H9 (cell line): ENCODE results near the gene RDH13. TPM values are rescaled to one million over a fixed set of nuclear protein-coding genes. Genes with fewer than 3 reads are reported as not detected.
"Not testable (repeated sequence)": the region's sequence is repeated elsewhere in the genome, so short reads cannot be mapped to it uniquely, and the experiment has no call there.

Experiments
- DNase-seq: peaks from one replicate; pipeline ENCODE4 v3.0.0-alpha.2; 2017
- H2AFZ ChIP-seq: one replicate; pipeline ENCODE4 v1.6.1; 2013; ENCODE audit warnings: mild to moderate bottlenecking, low read length, control low read depth, moderate library complexity
- H2AK5ac ChIP-seq: 2 replicates; pipeline ENCODE4 v1.6.1; 2013; ENCODE audit warnings: low read length, control low read depth, mixed read lengths; ENCODE audit not compliant: insufficient read length
- H2BK120ac ChIP-seq: one replicate; pipeline ENCODE4 v1.6.1; 2013; ENCODE audit warnings: low read depth, mild to moderate bottlenecking, low read length, control low read depth, inconsistent platforms; ENCODE audit not compliant: poor library complexity, severe bottlenecking
- H2BK12ac ChIP-seq: 2 replicates; pipeline ENCODE4 v1.6.1; 2013; ENCODE audit warnings: low read length, control low read depth, mixed read lengths, low read depth; ENCODE audit not compliant: insufficient read length
- H2BK15ac ChIP-seq: 2 replicates; pipeline ENCODE4 v1.6.1; 2013; ENCODE audit warnings: low read depth, low read length, control low read depth
- H2BK20ac ChIP-seq: one replicate; pipeline ENCODE4 v1.6.1; 2013; ENCODE audit warnings: low read depth, mild to moderate bottlenecking, low read length, control low read depth, inconsistent platforms; ENCODE audit not compliant: poor library complexity, severe bottlenecking
- H2BK5ac ChIP-seq: 2 replicates; pipeline ENCODE4 v1.6.1; 2013; ENCODE audit warnings: low read length, control low read depth, mixed read lengths; ENCODE audit not compliant: insufficient read length
- H3K14ac ChIP-seq: 2 replicates; pipeline ENCODE4 v1.6.1; 2013; ENCODE audit warnings: low read length, control low read depth; ENCODE audit not compliant: insufficient read depth
- H3K18ac ChIP-seq: 2 replicates; pipeline ENCODE4 v1.6.1; 2013; ENCODE audit warnings: low read depth, mild to moderate bottlenecking, mixed read lengths, low read length, control low read depth; ENCODE audit not compliant: insufficient read length
- H3K23ac ChIP-seq: 2 replicates; pipeline ENCODE4 v1.6.1; 2013; ENCODE audit warnings: low read length, control low read depth, mixed read lengths, low read depth; ENCODE audit not compliant: insufficient read length
- H3K23me2 ChIP-seq: 2 replicates; pipeline ENCODE4 v1.6.1; 2013; ENCODE audit warnings: low read depth, mild to moderate bottlenecking, mixed read lengths, low read length, control low read depth; ENCODE audit not compliant: insufficient read length, poor library complexity, severe bottlenecking
- H3K27ac ChIP-seq: 2 replicates; pipeline ENCODE4 v1.5.1; 2013; ENCODE audit warnings: low read length, control low read depth, mixed read lengths, low read depth; ENCODE audit not compliant: insufficient read length
- H3K27me3 ChIP-seq: 2 replicates; pipeline ENCODE4 v1.6.1; 2013; ENCODE audit warnings: low read length, control low read depth, inconsistent platforms; ENCODE audit not compliant: insufficient read depth
- H3K4ac ChIP-seq: 2 replicates; pipeline ENCODE4 v1.6.1; 2013; ENCODE audit warnings: low read depth, mild to moderate bottlenecking, control low read depth, inconsistent platforms, low read length, moderate library complexity
- H3K4me1 ChIP-seq: 2 replicates; pipeline ENCODE4 v1.6.1; 2013; ENCODE audit warnings: low read length, control low read depth, inconsistent platforms; ENCODE audit not compliant: insufficient read depth
- H3K4me2 ChIP-seq: 2 replicates; pipeline ENCODE4 v1.6.1; 2013; ENCODE audit warnings: low read length, control low read depth, mixed read lengths; ENCODE audit not compliant: insufficient read length, insufficient read depth
- H3K56ac ChIP-seq: 2 replicates; pipeline ENCODE4 v1.6.1; 2013; ENCODE audit warnings: low read depth, mild to moderate bottlenecking, mixed read lengths, low read length, control low read depth; ENCODE audit not compliant: insufficient read length
- H3K79me1 ChIP-seq: 2 replicates; pipeline ENCODE4 v1.6.1; 2013; ENCODE audit warnings: low read depth, mild to moderate bottlenecking, moderate library complexity, low read length, control low read depth, inconsistent platforms; ENCODE audit not compliant: insufficient read depth, poor library complexity, severe bottlenecking
- H3K79me2 ChIP-seq: 2 replicates; pipeline ENCODE4 v1.6.1; 2013; ENCODE audit warnings: low read length, control low read depth, inconsistent platforms; ENCODE audit not compliant: insufficient read depth
- H3K9ac ChIP-seq: 2 replicates; pipeline ENCODE4 v1.6.1; 2013; ENCODE audit warnings: low read length, control low read depth, mixed read lengths; ENCODE audit not compliant: insufficient read length; ENCODE audit errors: extremely low read depth
- H3K9me3 ChIP-seq: one replicate; pipeline ENCODE4 v1.6.1; 2013; ENCODE audit warnings: low read depth, low read length, inconsistent platforms; ENCODE audit not compliant: control insufficient read depth
- H3T11ph ChIP-seq: one replicate; pipeline ENCODE4 v1.6.1; 2013; ENCODE audit warnings: mild to moderate bottlenecking, low read length, control low read depth, inconsistent platforms
- H4K20me1 ChIP-seq: one replicate; pipeline ENCODE4 v1.6.1; 2013; ENCODE audit not compliant: control insufficient read depth, insufficient read length, insufficient read depth
- H4K5ac ChIP-seq: 2 replicates; pipeline ENCODE4 v1.6.1; 2013; ENCODE audit warnings: low read depth, mild to moderate bottlenecking, mixed read lengths, low read length, control low read depth; ENCODE audit not compliant: insufficient read length
- H4K8ac ChIP-seq: replicated peaks from 2 replicates; pipeline ENCODE4 v1.6.1; 2013; ENCODE audit warnings: low read length, control low read depth, mixed read lengths, low read depth; ENCODE audit not compliant: insufficient read length
- H4K91ac ChIP-seq: 2 replicates; pipeline ENCODE4 v1.6.1; 2013; ENCODE audit warnings: low read depth, mild to moderate bottlenecking, moderate library complexity, mixed read lengths, low read length, control low read depth; ENCODE audit not compliant: insufficient read length
- H3K27ac Mint-ChIP-seq, 3 experiments: 2 replicates in 2 of 3; 3 replicates in 1 of 3; pipeline ENCODE4 v1.8.0; 2020 to 2021; ENCODE audit warnings: mixed read lengths in 3 of 3, mild to moderate bottlenecking in 1 of 3, moderate library complexity in 1 of 3
- H3K27me3 Mint-ChIP-seq: 2 replicates; pipeline ENCODE4 v1.8.0; 2021; ENCODE audit warnings: low read depth, mild to moderate bottlenecking, moderate library complexity, mixed read lengths
- H3K36me3 Mint-ChIP-seq, 3 experiments: 2 replicates in 2 of 3; 3 replicates in 1 of 3; pipeline ENCODE4 v1.8.0; 2020 to 2021; ENCODE audit warnings: low read depth in 3 of 3, mixed read lengths in 3 of 3; ENCODE audit not compliant: insufficient read depth in 1 of 3
- H3K4me1 Mint-ChIP-seq, 2 experiments: 2 replicates each; pipeline ENCODE4 v1.8.0; 2020; ENCODE audit warnings: mixed read lengths in 2 of 2
- H3K4me3 Mint-ChIP-seq, 2 experiments: 2 replicates in 1 of 2; 3 replicates in 1 of 2; pipeline ENCODE4 v1.8.0; 2020 to 2021; ENCODE audit warnings: mild to moderate bottlenecking in 2 of 2, mixed read lengths in 2 of 2, moderate library complexity in 1 of 2
- H3K9me3 Mint-ChIP-seq, 2 experiments: 2 replicates in 1 of 2; 3 replicates in 1 of 2; pipeline ENCODE4 v1.8.0; 2020; ENCODE audit warnings: mild to moderate bottlenecking in 2 of 2, mixed read lengths in 2 of 2, moderate library complexity in 1 of 2
- WGBS: extraction: QIAGEN DNeasy Blood & Tissue Kit; methylation state at CpG from one replicate; pipeline ENCODE4 v1.1.7; 2013; ENCODE audit warnings: missing lambda C conversion rate, low lambda C conversion rate, mixed read lengths; ENCODE audit not compliant: insufficient read length; ENCODE audit errors: extremely low coverage; 5-methylcytosine and 5-hydroxymethylcytosine counted together
- total RNA-seq: library from RNA; stranded (reverse); gene quantifications from 2 replicates; pipeline ENCODE4 v1.2.1, GENCODE V29; 2021

RDH13 gene
- total RNA-seq, 1 experiment from 2014 or later, result 21.5 TPM

DNA sequence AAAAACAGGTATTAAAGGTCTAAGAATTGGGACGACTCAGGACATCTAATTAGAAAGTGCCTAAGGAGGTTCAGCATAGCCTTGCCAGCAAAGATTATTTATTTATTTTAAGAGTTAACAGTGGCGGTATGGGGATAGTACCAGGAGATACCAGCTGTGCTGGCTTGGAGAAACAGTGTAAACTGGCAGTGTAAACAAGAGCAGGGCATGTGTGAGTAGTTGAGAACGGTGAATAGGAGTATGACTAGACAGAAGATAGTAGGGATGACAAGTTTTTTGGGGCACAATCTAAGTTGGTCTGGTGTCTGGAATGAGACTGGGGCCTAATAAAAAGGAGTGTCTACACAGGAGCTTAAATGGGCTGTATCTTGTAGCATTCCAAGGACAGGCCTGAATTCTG, 55.4 kb downstream of the RDH13 start:
- H3K23me2 ChIP-seq, H2AK5ac ChIP-seq, H4K91ac ChIP-seq, H3K56ac ChIP-seq, H4K5ac ChIP-seq, H3K18ac ChIP-seq, H3K27me3 ChIP-seq, H3K9me3 ChIP-seq, H2BK5ac ChIP-seq, H3K23ac ChIP-seq, H3K27ac ChIP-seq, H4K20me1 ChIP-seq, H2AFZ ChIP-seq, H3K4ac ChIP-seq, H2BK120ac ChIP-seq, H3T11ph ChIP-seq, DNase-seq, H2BK20ac ChIP-seq, H3K79me1 ChIP-seq, H4K8ac ChIP-seq, H2BK12ac ChIP-seq, H3K14ac ChIP-seq, H3K9ac ChIP-seq, H2BK15ac ChIP-seq, H3K4me1 ChIP-seq: not testable (repeated sequence)
- peak overlapping the region in 2 of 3 experiments; percentile 81 to 88; a peak in 5 of 7 replicates for H3K27ac Mint-ChIP-seq
- no CpG with 5 or more reads among the region's 3 CpGs for WGBS
- peaks cover 17 to 90% of the 10 kb centered on the region in 2 experiments for H3K9me3 Mint-ChIP-seq
- peaks cover 24 to 52% of the 10 kb centered on the region in 2 experiments for H3K4me1 Mint-ChIP-seq
- H3K36me3 Mint-ChIP-seq, result peaks cover 12 to 36% (median 22%) of the 10 kb centered on the region in 3 experiments; a peak in 6 of 7 replicates
- Histone ChIP-seq H3K4me2 (peak overlapping the region; percentile 64), H3K79me2 (peaks cover 11% of the 10 kb centered on the region; the same call in 1 of the 2 replicates)
- peaks cover 36% of the 10 kb centered on the region for H3K27me3 Mint-ChIP-seq
- peak overlapping the region; percentile 77 to 87 for H3K4me3 Mint-ChIP-seq

DNA sequence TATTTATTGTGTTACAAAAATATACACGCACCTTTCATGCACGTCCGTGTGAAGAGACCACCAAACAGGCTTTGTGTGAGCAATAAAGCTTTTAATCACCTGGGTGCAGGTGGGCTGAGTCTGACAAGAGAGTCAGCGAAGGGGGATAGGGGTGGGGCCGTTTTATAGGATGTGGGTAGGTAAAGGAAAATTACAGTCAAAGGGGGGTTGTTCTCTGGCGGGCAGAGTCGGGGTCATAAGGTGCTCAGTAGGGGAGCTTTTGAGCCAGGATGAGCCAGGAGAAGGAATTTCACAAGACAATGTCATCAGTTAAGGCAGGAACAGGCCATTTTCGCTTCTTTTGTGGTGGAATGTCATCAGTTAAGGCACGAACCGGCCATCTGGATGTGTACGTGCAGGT, 56.2 kb downstream of the RDH13 start:
- H2BK120ac ChIP-seq, H4K5ac ChIP-seq, H4K8ac ChIP-seq, H2AFZ ChIP-seq, H3K9me3 ChIP-seq, H3K56ac ChIP-seq, H3K4me1 ChIP-seq, H3K27me3 ChIP-seq, H3K23me2 ChIP-seq, H2BK20ac ChIP-seq, H3K18ac ChIP-seq, H3K79me2 ChIP-seq, H3K79me1 ChIP-seq, H2BK5ac ChIP-seq, H2BK12ac ChIP-seq, H3K14ac ChIP-seq, H3T11ph ChIP-seq, H3K27ac ChIP-seq, H4K20me1 ChIP-seq, H2AK5ac ChIP-seq, H4K91ac ChIP-seq, H3K23ac ChIP-seq, H3K4ac ChIP-seq, H2BK15ac ChIP-seq: not testable (repeated sequence)
- H3K4me2 ChIP-seq, result peak overlapping the region; percentile 21
- peaks cover 14 to 42% (median 26%) of the 10 kb centered on the region in 3 experiments for H3K36me3 Mint-ChIP-seq
- H3K4me1 Mint-ChIP-seq, result peaks cover 21 to 44% of the 10 kb centered on the region in 2 experiments
- H3K4me3 Mint-ChIP-seq, result peak overlapping the region; percentile 77 to 87
- DNase-seq, result peak; percentile 49
- peak overlapping the region; percentile 23 for H3K9ac ChIP-seq
- no CpG with 5 or more reads among the region's 11 CpGs for WGBS
- peaks cover 17 to 92% of the 10 kb centered on the region in 2 experiments for H3K9me3 Mint-ChIP-seq
- H3K27me3 Mint-ChIP-seq, result peaks cover 43% of the 10 kb centered on the region
- peak overlapping the region in 1 of 3 experiments; percentile 87; a peak in 2 of 7 replicates for H3K27ac Mint-ChIP-seq
